Suprapubic skin (tissue), 4 donors: ENCODE measurements around the gene GPI. TPM values are rescaled to one million over a fixed set of nuclear protein-coding genes. Genes with fewer than 3 reads are reported as not detected.

ENCODE experiments used
- DNase-seq, 2 donors: peaks; one replicate each; pipeline ENCODE4 v3.0.0-alpha.2; 2019; ENCODE audit warnings: low spot score in 2 of 2
- H3K27ac ChIP-seq: fragments of 200-600 bp; sonication (generic); one replicate; pipeline ENCODE4 v1.5.1; 2019
- H3K27me3 ChIP-seq: fragments of 200-600 bp; sonication (generic); one replicate; pipeline ENCODE4 v1.5.1; 2019
- H3K36me3 ChIP-seq: fragments of 200-600 bp; sonication (generic); one replicate; pipeline ENCODE4 v1.5.1; 2019
- H3K4me1 ChIP-seq: fragments of 200-600 bp; sonication (generic); one replicate; pipeline ENCODE4 v1.5.1; 2019
- H3K4me3 ChIP-seq: fragments of 200-600 bp; sonication (generic); one replicate; pipeline ENCODE4 v1.5.1; 2019; ENCODE audit warnings: mild to moderate bottlenecking
- H3K9me3 ChIP-seq: fragments of 200-600 bp; sonication (generic); one replicate; pipeline ENCODE4 v1.5.1; 2019
- EP300 ChIP-seq: sonication (generic); formaldehyde crosslinking; IDR thresholded peaks from one replicate; pipeline ENCODE4 v1.6.1; 2017; ENCODE audit warnings: antibody characterized with exemption
- POLR2A ChIP-seq, 2 donors: fragments of 450-650 bp; IDR thresholded peaks; one replicate each; pipeline ENCODE4 v1.6.1; 2017; ENCODE audit warnings: antibody characterized with exemption in 2 of 2, mild to moderate bottlenecking in 2 of 2, moderate library complexity in 2 of 2
- POLR2AphosphoS5 ChIP-seq, 3 donors: sonication (generic); formaldehyde crosslinking; IDR thresholded peaks; one replicate each; pipeline ENCODE4 v1.6.1; 2017; ENCODE audit warnings: antibody characterized with exemption in 3 of 3
- WGBS: methylation state at CpG from one replicate; pipeline ENCODE4 v1.1.5; 2018; 5-methylcytosine and 5-hydroxymethylcytosine counted together
- total RNA-seq, 4 donors: library from RNA; depleted of rRNA; stranded (reverse); fragments of >200 nt; gene quantifications; one replicate each; pipeline ENCODE4 v1.1.0, GENCODE V29; 2016
- TF ChIP-seq, protein P1 (sequence below), 2 donors: fragments of 200-600 bp in 1 of 2; fragments of 450-650 bp in 1 of 2; sonication (generic) in 1 of 2; IDR thresholded peaks; one replicate each; pipeline ENCODE4 v1.5.1; 2016 to 2019; ENCODE audit warnings: antibody characterized with exemption in 2 of 2, mild to moderate bottlenecking in 1 of 2, moderate library complexity in 1 of 2

Gene GPI
- total RNA-seq, 4 donors from 2014 or later = 75.8 to 219 (median 180) TPM

DNA sequence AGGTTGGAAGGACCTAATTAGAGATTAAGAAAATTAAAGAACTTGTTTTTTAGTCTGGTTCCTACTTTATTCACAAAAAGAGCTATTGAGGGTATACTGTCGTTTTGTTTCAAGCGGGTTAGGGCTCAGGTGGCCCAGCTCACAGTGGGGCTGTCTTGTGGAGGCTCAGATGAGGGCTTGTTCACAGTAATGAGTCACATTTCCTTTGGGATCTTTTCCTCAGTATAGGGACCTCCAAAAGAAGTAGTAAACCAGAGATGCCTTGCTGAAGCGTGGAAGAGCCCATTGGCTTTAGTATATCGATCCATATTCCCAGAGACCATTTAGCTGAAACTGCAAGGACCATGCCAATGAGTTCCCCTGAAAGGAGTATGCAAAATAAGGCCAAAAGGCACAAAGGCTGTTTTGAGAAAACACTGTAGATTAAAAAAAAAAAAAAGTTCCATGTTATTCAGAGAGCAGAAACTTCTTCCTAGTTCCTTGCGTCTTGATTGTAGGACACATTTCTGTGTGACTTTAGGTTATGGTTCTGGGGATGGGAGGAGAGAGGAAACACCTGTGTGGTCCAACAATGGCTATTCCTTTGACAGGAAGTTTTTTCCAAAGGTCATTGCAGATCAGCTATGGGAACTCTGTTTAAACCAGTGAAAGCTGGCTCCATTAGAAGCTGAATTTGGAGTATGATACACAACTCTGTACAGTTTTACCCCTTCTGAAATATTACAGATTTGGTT is 32.8 kb upstream of the GPI start:
- WGBS = 90% methylated on average over 5 of the region's 5 CpGs
- no peaks in the 10 kb centered on the region for H3K9me3 ChIP-seq
- no peak for DNase-seq
- TF ChIP-seq, protein P1, sequence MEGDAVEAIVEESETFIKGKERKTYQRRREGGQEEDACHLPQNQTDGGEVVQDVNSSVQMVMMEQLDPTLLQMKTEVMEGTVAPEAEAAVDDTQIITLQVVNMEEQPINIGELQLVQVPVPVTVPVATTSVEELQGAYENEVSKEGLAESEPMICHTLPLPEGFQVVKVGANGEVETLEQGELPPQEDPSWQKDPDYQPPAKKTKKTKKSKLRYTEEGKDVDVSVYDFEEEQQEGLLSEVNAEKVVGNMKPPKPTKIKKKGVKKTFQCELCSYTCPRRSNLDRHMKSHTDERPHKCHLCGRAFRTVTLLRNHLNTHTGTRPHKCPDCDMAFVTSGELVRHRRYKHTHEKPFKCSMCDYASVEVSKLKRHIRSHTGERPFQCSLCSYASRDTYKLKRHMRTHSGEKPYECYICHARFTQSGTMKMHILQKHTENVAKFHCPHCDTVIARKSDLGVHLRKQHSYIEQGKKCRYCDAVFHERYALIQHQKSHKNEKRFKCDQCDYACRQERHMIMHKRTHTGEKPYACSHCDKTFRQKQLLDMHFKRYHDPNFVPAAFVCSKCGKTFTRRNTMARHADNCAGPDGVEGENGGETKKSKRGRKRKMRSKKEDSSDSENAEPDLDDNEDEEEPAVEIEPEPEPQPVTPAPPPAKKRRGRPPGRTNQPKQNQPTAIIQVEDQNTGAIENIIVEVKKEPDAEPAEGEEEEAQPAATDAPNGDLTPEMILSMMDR (IDR thresholded peaks at IDR 0.05) = no peak
- no peak for TF ChIP-seq POLR2A (IDR thresholded peaks at IDR 0.05)
- TF ChIP-seq POLR2AphosphoS5 (IDR thresholded peaks at IDR 0.05) = no peak
- no peak for TF ChIP-seq EP300
- peaks cover 68% of the 10 kb centered on the region for H3K36me3 ChIP-seq
- no peak overlapping the region for H3K27ac ChIP-seq
- H3K4me3 ChIP-seq = no peak overlapping the region
- H3K4me1 ChIP-seq = peaks cover 7% of the 10 kb centered on the region
- H3K27me3 ChIP-seq = no peaks in the 10 kb centered on the region

DNA sequence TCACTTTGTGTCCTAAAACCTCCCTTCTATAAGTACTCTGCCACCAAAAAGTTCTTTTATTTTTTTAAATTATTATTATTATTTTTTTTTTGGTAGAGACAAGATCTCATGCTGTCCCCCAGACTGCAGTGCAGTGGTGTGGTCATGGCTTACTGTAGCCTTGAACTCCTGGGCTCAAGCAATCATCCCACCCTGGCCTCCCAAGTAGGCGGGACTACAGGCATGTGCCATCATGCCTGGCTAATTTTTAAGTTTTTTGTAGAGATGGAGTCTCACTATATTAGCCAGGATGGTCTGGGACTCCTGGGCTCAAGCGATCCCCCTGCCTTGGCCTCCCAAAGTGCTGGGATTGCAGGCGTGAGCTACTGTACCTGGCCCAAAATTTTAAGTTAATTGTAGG is 29.1 kb upstream of the GPI start:
- H3K27me3 ChIP-seq = no peaks in the 10 kb centered on the region
- WGBS = 93% methylated on average over 3 of the region's 3 CpGs

DNA sequence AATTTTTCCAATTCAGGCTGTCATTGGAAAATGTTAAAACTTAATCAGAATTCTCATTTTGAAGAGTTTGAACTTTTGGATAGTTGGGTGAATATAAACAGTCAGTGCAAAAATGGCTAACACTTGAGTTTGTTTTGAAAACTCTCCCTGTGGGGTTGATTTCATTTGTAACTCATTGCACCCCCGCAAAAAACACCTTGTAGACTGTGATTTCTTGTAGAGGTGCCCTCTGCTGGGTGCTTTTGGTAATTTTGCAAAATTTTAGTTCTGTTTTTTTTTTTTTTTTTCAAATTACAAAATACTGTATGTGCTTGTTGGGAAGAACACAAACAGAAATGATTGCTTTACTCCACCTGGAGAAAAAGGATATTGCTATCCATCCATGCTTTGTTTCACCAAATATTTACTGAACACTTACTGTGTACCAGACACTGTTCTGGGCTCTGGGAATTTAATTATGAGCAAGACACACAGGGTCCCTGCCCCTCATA is 28.2 kb upstream of the GPI start:
- WGBS = 3% methylated on average over 1 of the region's 1 CpG
- Histone ChIP-seq H3K9me3 (no peaks in the 10 kb centered on the region), H3K27ac (no peak overlapping the region), H3K4me1 (peaks cover 8% of the 10 kb centered on the region), H3K36me3 (peaks cover 51% of the 10 kb centered on the region), H3K4me3 (no peak overlapping the region), H3K27me3 (no peaks in the 10 kb centered on the region)
- TF ChIP-seq, protein P1 (IDR thresholded peaks at IDR 0.05) = peak; percentile 40 to 77
- TF ChIP-seq EP300 = no peak
- no peak for TF ChIP-seq POLR2A (IDR thresholded peaks at IDR 0.05)
- DNase-seq = no peak

More for the DNA sequence above, 29.1 kb upstream of the GPI start:
- DNase-seq = no peak
- peaks cover 51% of the 10 kb centered on the region for H3K36me3 ChIP-seq
- no peak overlapping the region for H3K27ac ChIP-seq
- H3K4me3 ChIP-seq = no peak overlapping the region
- H3K9me3 ChIP-seq = no peaks in the 10 kb centered on the region
- TF ChIP-seq POLR2A (IDR thresholded peaks at IDR 0.05) (no peak), EP300 (no peak), POLR2AphosphoS5 (IDR thresholded peaks at IDR 0.05) (no peak)
- TF ChIP-seq, protein P1 (IDR thresholded peaks at IDR 0.05) = no peak
- peaks cover 8% of the 10 kb centered on the region for H3K4me1 ChIP-seq

DNA sequence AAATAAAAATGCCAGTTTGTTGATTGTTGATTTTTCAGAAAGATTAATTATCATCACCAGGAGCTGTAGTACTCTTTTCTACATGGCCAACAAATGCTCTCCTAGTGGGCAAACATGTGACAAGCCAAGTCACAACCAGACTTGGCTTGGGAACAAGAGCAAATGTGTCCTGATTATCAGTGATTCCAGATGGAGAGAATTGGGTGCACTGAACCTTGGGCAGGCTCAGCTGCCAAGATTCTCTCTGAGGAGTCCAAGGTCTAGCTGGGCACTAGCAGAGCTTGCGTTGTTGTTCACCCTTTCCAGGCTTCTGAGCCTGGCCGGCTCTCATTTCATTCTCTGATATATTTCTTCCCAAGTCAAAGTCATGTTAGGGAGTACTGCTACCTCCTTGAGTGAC is 27.3 kb upstream of the GPI start:
- no peak for TF ChIP-seq EP300
- no peak overlapping the region for H3K4me3 ChIP-seq
- H3K27ac ChIP-seq = no peak overlapping the region
- H3K27me3 ChIP-seq = no peaks in the 10 kb centered on the region
- peaks cover 55% of the 10 kb centered on the region for H3K36me3 ChIP-seq
- peaks cover 8% of the 10 kb centered on the region for H3K4me1 ChIP-seq
- no peaks in the 10 kb centered on the region for H3K9me3 ChIP-seq
- DNase-seq = no peak
- WGBS = 100% methylated on average over 2 of the region's 2 CpGs

DNA sequence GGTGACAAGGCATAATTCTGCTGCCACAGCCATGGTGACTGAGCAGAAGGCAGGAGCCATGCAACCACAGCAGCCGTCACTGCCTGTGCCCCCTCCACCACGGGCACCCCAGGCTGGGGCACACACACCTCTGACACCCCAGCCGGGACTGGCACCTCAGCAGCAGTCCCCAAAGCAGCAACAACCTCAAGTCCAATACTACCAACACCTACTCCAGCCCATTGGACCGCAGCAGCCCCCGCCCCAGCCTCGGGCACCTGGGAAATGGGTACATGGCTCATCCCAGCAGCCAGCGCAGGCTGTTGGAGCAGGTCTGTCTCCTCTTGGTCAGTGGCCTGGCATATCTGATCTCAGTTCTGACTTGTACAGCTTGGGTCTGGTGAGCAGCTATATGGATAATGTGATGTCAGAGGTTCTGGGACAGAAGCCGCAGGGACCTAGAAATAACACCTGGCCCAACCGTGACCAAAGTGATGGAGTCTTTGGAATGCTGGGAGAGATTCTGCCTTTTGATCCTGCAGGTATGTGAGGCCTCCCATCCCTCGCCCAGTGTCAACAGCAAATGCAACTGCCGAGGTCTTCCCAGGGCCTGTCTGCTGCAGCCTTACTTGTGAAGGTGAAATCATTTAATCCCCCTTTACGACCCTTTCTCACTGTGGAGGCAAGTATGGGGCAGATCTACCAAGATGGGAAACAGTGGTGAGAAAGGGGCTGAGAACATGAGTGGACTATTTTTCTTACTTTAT is 22.9 kb upstream of the GPI start:
- Histone ChIP-seq H3K4me3 (no peak overlapping the region), H3K27ac (no peak overlapping the region), H3K9me3 (no peaks in the 10 kb centered on the region), H3K36me3 (peaks cover 64% of the 10 kb centered on the region), H3K4me1 (peaks cover 2% of the 10 kb centered on the region), H3K27me3 (no peaks in the 10 kb centered on the region)
- no peak for DNase-seq
- WGBS = 92% methylated on average over 9 of the region's 12 CpGs
- TF ChIP-seq POLR2A (IDR thresholded peaks at IDR 0.05) (no peak), POLR2AphosphoS5 (IDR thresholded peaks at IDR 0.05) (no peak), EP300 (no peak)
- TF ChIP-seq, protein P1 (IDR thresholded peaks at IDR 0.05) = no peak
